Activated CD8-positive, alpha-beta T cell treated with anti-CD3 and anti-CD28 coated beads for 36 hours (primary cell): ENCODE results near the gene SNRPA. TPM values are rescaled to one million over a fixed set of nuclear protein-coding genes. Genes with fewer than 3 reads are reported as not detected.

ENCODE experiments used
- ATAC-seq: fragments of 200-7000 bp; cut with Tn5 transposase; one replicate; pipeline ENCODE4 v1.10.0; 2021; ENCODE audit warnings: mild to moderate bottlenecking, moderate library complexity
- CTCF ChIA-PET: fragments of 350-600 bp; sonication (Branson Sonifier 250); formaldehyde crosslinking; loops from one replicate; lab custom pipeline; 2021; ENCODE audit warnings: antibody characterized with exemption; lab: Charles Lee
- POLR2A ChIA-PET: fragments of 350-600 bp; sonication (Branson Sonifier 250); formaldehyde crosslinking; loops from one replicate; lab custom pipeline; 2021; ENCODE audit warnings: antibody characterized with exemption; lab: Charles Lee
- DNase-seq: peaks from one replicate; pipeline ENCODE4 v3.0.0-alpha.2; 2020
- H3K27ac Mint-ChIP-seq: one replicate; pipeline ENCODE4 v1.8.0; 2021; ENCODE audit warnings: mild to moderate bottlenecking, mixed read lengths
- H3K27me3 Mint-ChIP-seq: one replicate; pipeline ENCODE4 v1.8.0; 2021; ENCODE audit warnings: mixed read lengths
- H3K36me3 Mint-ChIP-seq: one replicate; pipeline ENCODE4 v1.8.0; 2021; ENCODE audit warnings: low read depth, mixed read lengths
- H3K4me1 Mint-ChIP-seq: one replicate; pipeline ENCODE4 v1.8.0; 2021; ENCODE audit warnings: low read depth, mixed read lengths
- H3K4me3 Mint-ChIP-seq: one replicate; pipeline ENCODE4 v1.8.0; 2021; ENCODE audit warnings: mild to moderate bottlenecking, moderate library complexity, mixed read lengths
- H3K9me3 Mint-ChIP-seq: one replicate; pipeline ENCODE4 v1.8.0; 2021; ENCODE audit warnings: mixed read lengths
- intact Hi-C: fragments of 100-400 bp; cut with micrococcal nuclease; formaldehyde crosslinking; loops from one replicate; pipeline ENCODE4 v1.10.0; 2022
- total RNA-seq, 2 experiments: library from RNA; stranded (reverse); gene quantifications; one replicate each; pipeline ENCODE4 v1.2.3, GENCODE V29; 2021
- TF ChIP-seq, protein P1 (sequence below): fragments of 200-600 bp; IDR thresholded peaks from one replicate; pipeline ENCODE4 v1.8.0; 2022; ENCODE audit warnings: antibody characterized with exemption, mild to moderate bottlenecking

The SNRPA gene
- total RNA-seq = 100 to 1,000 TPM; 260 to 281 TPM

DNA sequence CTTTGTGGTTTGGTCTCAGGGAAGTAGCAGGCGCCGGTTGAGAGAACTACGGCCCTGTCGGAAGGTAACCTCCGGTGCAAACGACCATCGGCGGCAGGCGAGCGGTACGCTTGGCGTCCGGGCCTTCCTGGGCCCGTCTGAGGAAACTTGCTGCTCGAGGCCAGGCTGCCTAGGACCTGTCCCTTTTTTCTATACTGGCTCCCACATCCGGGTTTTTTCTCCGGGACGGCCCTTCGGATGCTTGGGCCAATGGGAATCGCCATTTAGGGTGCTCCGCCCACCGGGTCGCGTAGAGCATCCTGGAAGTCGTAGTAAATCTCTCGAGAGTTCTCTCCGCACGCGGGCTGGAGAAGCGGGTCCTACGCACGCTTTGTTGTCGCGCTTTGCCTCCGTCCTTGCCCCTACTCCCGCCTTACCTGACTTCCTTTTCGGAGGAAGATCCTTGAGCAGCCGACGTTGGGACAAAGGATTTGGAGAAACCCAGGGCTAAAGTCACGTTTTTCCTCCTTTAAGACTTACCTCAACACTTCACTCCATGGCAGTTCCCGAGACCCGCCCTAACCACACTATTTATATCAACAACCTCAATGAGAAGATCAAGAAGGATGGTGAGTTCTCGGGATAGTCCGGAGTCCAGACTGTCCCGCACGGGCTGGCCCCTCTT is at the start of gene SNRPA:
Gene SNRPA (plus strand): TSS at position 330 of the 664 bp plus-strand sequence. CDS start 206 bp downstream, at position 536.
- CTCF ChIA-PET = interaction anchor here (0.7 to 5.7 kb wide), 7 partner anchors 27 to 116 kb away, joined by 3 to 36 read pairs (median 7); partner anchors contain the start of gene RAB4B
- Mint-ChIP-seq H3K4me1 (peaks cover 35% of the 10 kb centered on the region), H3K4me3 (peak within 1 kb of the TSS; percentile 94), H3K36me3 (peaks cover 46% of the 10 kb centered on the region), H3K27me3 (no peaks in the 10 kb centered on the region), H3K27ac (peak within 1 kb of the TSS; percentile 99), H3K9me3 (no peaks in the 10 kb centered on the region)
- intact Hi-C loops = loop anchor here (5.0 kb wide), 2 partner anchors 34 to 51 kb away; partner anchors contain the start of genes COQ8B and ITPKC
- TF ChIP-seq, protein P1, sequence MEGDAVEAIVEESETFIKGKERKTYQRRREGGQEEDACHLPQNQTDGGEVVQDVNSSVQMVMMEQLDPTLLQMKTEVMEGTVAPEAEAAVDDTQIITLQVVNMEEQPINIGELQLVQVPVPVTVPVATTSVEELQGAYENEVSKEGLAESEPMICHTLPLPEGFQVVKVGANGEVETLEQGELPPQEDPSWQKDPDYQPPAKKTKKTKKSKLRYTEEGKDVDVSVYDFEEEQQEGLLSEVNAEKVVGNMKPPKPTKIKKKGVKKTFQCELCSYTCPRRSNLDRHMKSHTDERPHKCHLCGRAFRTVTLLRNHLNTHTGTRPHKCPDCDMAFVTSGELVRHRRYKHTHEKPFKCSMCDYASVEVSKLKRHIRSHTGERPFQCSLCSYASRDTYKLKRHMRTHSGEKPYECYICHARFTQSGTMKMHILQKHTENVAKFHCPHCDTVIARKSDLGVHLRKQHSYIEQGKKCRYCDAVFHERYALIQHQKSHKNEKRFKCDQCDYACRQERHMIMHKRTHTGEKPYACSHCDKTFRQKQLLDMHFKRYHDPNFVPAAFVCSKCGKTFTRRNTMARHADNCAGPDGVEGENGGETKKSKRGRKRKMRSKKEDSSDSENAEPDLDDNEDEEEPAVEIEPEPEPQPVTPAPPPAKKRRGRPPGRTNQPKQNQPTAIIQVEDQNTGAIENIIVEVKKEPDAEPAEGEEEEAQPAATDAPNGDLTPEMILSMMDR = no peak
- POLR2A ChIA-PET = interaction anchor here (0.8 to 2.4 kb wide), 10 partner anchors 27 to 513 kb away, joined by 3 to 14 read pairs (median 4); partner anchors contain the start of genes COQ8B, EGLN2, HNRNPUL1 and ITPKC
- peak; percentile 99 for DNase-seq
- peak; percentile 69 for ATAC-seq

- Mint-ChIP-seq H3K4me1 (no peaks in the 10 kb centered on the region), H3K27ac (no peak overlapping the region), H3K36me3 (peaks cover 18% of the 10 kb centered on the region), H3K27me3 (no peaks in the 10 kb centered on the region), H3K9me3 (no peaks in the 10 kb centered on the region), H3K4me3 (no peak overlapping the region)
- TF ChIP-seq, protein P1 = no peak
- ChIA-PET CTCF (no interaction called here), POLR2A (interaction anchor here (0.7 to 2.4 kb wide), 2 partner anchors 10 to 42 kb away, joined by 3 to 9 read pairs; no protein-coding TSS in a partner anchor)
- DNase-seq (no peak), ATAC-seq (no peak)
- intact Hi-C loops = no loop called here
These were observed 49.2 kb upstream of the SNRPA start for GRCh38 chr19:40701758-40702157.

GRCh38 chr19:40702337-40703012 is 48.5 kb upstream of the SNRPA start:
- DNase-seq (no peak), ATAC-seq (no peak)
- Mint-ChIP-seq H3K36me3 (peaks cover 22% of the 10 kb centered on the region), H3K27me3 (no peaks in the 10 kb centered on the region), H3K4me3 (no peak overlapping the region), H3K9me3 (no peaks in the 10 kb centered on the region), H3K4me1 (no peaks in the 10 kb centered on the region), H3K27ac (no peak overlapping the region)
- ChIA-PET CTCF (no interaction called here), POLR2A (interaction anchor here (0.7 to 2.4 kb wide), 2 partner anchors 11 to 41 kb away, joined by 3 to 9 read pairs; no protein-coding TSS in a partner anchor)
- TF ChIP-seq, protein P1 = no peak
- intact Hi-C loops = no loop called here

DNA sequence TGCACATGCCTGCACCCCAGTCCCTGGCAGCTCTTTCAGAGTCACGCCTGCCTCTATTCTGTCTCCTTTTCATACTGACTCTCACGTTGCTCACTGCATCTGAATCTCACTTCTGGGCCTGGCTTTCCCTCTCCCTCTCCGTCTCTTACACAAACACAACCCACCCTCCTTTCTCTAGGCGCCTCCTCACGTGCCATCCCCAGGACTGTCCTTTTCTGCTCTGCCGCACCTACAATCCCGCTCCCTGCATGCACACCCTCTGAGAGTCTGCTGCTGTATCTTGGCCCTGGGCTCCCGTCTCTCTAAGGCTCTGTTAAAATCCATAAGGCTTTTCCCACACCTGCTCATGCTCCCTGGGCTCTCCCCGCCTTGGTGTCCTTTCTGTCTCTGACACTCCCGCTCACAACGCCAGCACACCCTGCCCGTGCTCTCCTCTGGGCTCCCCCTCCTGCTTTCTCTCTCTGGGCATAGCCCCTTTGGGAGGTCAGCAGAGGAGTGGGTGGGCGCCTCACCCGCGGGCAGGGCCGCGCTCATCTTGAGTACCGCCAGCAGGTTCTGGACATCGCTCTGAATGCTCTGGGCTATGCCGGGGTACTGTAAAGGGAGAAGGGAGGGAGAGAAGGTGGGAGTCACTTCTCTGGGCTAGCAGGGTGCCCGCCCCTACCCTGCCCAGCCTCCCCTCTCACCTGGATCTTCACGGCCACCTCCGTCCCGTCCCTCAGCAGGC is 47.8 kb upstream of the SNRPA start:
- ATAC-seq (no peak), DNase-seq (no peak)
- H3K27me3 Mint-ChIP-seq = no peaks in the 10 kb centered on the region
- ChIA-PET CTCF (interaction anchor here (0.9 kb wide), 1 partner anchor 69 kb away, joined by 3 read pairs; no protein-coding TSS in a partner anchor), POLR2A (interaction anchor here (2.4 kb wide), 1 partner anchor 12 kb away, joined by 9 read pairs; no protein-coding TSS in a partner anchor)
- H3K4me3 Mint-ChIP-seq = no peak overlapping the region
- H3K4me1 Mint-ChIP-seq = no peaks in the 10 kb centered on the region
- no peak overlapping the region for H3K27ac Mint-ChIP-seq
- H3K36me3 Mint-ChIP-seq = peaks cover 22% of the 10 kb centered on the region
- intact Hi-C loops = no loop called here
- TF ChIP-seq, protein P1 = no peak
- no peaks in the 10 kb centered on the region for H3K9me3 Mint-ChIP-seq
